HG02798 (cell line): ENCODE data around the gene ZIC4.

ENCODE experiments used
- ATAC-seq: cut with Tn5 transposase; IDR thresholded peaks from one replicate; pipeline ENCODE4 v1.9.1; 2021; ENCODE audit warnings: mild to moderate bottlenecking; ENCODE audit not compliant: unreplicated experiment, poor library complexity

Gene ZIC4

GRCh38 chr3:147377412-147378367, 28.7 kb downstream of the ZIC4 start:
- ATAC-seq = no peak

DNA sequence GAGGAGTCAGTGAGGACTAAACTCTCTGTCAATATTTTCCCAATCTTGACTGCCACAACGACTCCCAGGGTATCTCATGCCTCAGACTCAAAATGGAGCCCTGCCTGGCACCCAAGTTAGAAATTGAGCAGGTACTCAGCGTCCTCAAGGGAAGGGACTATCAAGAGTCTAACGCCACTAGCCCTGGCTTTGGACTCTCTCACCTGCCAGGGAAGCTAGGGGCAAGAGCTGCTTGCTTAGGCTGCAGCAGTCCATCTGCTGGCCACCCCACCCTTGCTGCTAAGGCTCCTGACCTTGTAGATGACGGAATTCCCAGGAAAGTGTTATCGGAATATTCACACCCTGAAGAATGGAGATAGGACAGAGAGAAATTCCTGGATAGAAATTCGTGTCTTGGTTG, 33.0 kb downstream of the ZIC4 start:
- ATAC-seq = no peak

DNA sequence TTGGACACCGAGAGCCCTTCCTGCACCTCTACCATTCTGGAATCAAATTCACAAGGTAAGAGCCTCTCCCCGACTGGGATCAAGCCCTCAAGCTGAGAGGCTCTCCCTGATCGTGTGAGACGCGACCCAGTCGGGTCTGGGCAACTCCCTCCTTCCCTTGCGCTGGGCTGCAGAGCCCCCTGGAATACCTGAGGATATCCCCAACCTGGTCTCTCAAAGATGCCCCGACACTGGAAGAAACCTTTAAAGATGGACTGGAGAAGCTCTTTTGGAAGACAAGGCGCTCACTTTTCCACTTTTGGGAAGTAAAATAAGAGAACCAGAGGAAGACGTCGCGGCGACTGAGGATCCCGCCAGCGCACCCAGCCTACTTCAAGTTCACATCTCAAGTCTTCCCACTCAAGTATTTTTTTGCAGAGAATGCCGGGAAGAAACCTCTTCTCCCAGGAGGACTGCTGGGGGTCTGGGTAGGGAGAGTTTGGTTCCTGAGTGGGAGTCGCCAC, 33.8 kb downstream of the ZIC4 start:
- ATAC-seq = no peak

DNA sequence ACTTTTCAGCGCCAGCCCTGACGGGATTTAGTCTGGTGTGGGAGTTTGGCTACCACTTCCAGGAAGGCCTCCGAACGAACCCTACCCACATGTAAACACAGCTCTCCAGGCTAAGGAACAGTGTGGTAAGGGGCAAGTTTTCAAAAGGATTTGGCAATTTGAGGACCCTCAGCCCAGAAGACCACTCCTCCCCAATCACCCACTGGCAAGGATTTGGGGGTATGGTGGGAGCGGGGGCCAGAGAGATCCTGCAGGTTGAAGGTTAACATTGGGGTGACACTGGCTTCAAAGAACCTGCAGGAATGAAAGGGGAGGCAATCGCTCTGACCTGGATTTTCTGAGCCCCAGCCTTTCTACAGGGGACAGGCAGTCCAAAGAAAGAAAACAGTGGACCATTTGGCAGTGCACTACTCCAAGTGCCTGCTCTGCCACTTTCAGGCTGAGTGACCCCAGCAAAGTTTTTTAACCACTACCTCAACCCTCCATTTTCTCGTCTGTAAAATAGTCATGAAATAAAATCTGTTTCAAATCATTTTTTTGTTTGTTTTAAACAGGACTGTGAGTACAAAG, 34.5 kb downstream of the ZIC4 start:
- no peak for ATAC-seq

GRCh38 chr3:147371140-147371539, 35.2 kb downstream of the ZIC4 start:
- no peak for ATAC-seq

DNA sequence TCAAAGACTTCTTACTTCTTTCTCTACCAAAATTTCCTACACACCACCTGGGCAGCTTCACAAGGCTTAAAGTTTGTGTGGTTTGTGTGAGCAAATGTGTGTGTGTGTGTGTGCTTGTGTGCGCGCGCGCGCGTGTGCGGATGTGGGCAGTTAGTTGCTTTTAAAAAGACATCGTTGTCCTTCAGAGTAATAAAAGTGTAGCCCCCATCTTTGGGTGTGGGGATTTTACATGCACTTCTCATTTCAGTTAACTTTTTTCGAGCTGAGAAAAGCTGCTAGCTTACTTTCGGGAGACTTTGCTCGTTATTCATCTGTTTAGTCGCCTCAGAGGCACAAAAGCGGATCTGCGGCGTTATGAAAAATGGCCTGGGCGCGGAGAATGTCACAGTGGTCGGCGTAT, 36.0 kb downstream of the ZIC4 start:
- ATAC-seq = no peak

DNA sequence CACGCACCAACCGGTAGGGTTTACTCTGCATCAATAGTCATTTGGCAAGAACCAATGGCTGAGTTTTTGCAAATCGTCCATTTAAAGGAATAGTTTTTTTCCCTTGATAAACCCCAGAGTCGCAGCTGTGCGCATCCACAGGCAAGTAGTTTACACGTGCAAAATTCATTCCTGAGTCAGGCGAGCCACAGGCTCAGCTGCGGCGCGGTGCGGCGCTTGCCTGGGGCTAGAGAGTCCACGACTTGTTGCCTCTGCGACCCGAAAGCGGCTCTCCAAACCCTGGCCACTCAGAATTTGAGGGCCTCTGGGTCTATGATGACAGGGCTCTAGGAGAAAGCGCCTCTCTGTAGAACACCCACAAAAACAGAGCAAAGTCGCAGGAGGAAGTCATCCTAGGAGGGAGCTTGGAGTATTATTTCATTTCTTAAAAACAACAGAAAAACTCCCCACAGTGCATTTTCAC, 36.7 kb downstream of the ZIC4 start:
- ATAC-seq = no peak

DNA sequence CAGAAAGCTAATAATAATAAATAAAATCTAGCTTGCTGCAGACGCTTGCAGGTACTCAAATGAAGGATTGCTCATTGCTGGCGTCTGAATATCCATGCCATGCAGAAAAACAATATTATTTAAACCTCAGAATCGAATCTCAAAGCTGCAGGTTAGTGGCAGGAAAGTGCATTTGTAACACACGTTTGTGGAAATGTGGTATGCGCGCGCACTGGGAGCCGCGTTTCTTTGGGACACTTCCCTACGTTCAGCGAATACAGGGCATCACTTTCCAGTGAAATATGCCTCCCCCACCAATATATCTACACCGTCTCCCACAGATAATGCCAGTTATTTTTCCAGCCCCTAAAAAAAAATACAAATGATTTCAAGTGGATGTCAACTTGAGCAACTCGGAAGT, 37.1 kb downstream of the ZIC4 start:
- no peak for ATAC-seq

DNA sequence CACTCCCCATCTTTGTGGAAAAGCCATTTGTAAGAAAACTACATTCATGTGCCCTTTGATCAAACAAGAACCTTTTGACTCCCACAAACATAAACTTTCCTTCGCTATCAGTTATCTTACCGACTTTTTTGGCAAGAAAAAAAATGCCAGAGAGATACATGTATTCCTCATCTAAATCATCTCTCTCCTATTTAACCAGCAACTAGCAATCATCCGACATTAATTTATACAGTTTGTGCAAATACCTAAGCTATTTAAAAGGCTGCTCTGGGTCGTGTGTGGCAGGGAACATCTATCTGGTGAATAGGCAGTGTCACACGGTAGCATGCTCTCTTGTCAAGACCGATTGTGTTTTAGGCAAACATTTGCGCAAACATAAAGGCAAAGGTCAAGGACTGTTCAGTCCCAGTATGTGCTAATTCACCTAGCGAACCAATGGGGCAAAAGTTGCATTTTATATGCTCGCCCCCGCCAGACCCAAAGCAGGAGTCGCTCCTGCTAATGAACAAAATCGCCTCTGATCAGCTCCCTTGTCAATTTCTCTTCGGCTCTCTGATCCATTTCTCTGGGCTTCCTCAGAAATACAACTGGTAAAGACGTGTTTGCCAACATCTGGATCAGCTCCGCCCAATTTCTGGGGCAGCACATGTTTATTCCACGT, 37.7 kb downstream of the ZIC4 start:
- no peak for ATAC-seq

GRCh38 chr3:147368151-147368550, 38.2 kb downstream of the ZIC4 start:
- no peak for ATAC-seq

- no peak for ATAC-seq
Observed at GRCh38 chr3:147367676-147368075, 38.7 kb downstream of the ZIC4 start.

DNA sequence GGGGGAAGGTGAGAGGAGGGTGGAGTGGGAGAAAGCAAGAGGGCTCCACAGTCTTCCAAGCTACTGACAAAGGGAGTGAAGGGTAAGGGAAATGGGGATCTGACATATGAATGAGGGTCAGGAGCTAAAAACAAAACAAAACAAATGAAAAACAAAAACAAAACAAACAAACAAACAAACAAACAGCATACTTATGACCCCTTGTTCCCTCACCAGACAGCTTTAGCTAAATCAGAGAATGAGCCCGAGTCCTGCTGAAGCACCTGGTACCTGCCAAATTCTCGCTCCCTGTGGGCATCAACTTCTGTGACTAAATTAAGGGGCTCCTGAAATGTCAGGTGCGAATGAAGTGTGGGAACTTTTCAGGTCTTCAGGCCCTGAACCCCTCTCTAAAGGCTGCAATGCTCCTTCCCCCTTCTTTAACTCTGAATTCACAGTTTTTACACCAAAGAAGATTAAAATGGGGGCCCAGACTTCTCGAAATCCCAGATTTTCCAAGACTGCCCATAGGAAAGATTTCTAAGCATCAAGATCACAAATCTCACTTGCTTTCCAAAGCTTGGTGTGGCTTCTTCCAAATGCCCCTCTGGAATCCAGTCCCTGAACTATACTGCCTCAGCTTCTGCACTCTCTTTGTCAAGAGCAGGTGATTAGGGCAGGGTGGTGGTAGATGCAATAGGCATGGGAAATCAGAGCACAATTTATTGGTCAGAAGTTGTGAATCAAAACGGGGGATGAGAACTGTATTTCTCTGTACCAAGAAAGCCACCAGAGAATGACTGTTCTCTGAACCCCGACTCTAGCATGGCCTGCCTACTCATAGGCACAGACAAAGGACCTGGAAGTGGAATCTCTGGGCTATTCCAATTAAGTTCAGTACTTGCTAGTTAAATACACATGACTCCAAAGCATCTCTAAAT, 40.9 kb downstream of the ZIC4 start:
- no peak for ATAC-seq

DNA sequence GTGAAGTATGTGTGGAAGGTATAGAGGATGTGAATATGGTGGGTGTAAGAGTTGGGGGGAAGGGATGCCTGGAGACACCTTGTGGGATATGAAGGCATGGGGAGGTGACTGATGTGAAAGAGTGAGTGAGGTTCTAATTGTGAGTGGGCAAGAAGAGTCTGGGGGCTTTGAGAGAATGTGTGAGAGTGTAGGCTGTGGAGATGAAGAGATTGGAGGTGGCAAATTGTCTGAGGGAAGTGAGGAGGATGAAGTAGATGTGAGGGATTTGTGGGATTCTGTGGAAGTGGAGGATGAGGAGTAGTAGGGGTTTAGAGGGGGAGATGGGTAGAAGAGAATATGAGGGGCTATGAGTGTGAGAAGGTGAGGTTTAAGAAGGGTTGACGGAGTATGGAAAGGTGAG, 41.6 kb downstream of the ZIC4 start:
- no peak for ATAC-seq

- ATAC-seq = peak; percentile 82
Observed at GRCh38 chr3:147361454-147362420, 44.6 kb downstream of the ZIC4 start.

GRCh38 chr3:147360646-147361453, 45.5 kb downstream of the ZIC4 start:
- no peak for ATAC-seq

DNA sequence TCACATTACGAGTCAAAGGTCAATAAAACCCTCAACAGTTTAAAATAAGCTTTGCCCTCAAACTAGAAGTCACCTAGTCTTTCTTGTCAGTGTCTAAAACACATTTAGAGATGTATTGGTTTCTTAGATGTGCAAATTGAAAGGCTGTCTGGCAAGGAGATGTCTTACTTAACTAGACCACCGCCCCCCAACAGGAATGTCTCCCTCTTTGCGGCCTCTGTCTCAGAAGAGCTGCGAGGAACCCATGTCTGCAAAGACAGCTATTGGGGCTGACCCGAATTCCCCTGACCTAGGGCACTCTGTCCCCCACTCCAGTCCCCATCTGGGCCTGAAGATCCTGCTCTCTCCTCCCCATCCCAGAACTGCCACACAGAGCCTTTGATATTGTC, 46.3 kb downstream of the ZIC4 start:
- ATAC-seq = no peak

DNA sequence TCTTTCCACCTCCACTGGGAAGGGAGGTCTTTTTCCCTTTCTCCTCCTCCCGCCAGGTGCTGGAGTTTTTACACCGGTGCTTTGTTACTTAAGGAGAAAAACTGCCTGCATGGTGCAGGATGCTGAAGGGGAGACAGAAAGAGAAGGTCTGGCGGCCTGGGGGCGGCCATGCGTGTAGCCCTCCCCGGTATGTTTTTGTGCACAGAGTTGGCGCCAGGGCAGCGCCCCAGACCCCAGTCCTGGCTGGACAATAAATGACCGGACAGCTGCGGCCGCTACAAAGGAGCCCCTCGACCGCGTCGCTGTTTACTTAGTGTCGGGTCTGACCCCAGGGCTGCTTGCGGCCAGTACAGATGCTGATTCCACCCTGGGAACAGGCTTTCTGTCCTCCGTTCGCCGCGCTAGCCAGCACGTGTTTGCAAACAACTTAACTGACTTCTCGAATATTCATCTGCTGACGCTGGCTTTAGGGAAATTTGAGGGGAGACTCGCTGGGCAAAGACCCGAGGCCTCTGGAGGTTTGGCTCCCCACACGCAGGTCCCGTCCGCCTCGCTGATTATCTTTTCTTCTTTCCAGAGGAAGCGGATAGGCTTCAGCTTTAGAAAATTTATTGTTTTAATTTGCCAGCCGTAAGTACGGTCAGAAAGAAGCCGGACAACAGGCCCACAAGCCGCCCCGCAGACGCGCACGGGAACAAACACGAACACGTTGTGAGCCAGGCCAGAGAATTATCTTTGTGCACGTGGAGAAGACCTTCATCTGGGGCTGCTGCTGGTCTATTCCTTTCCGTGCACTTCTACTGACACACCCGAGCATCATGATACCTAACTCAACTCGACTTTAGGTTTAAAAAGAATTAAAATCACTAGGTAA, 46.9 kb downstream of the ZIC4 start:
- no peak for ATAC-seq
